PC-9 (cell line): Measurements from ENCODE around the gene SLC12A6.

ENCODE experiments used
- CTCF ChIP-seq: fragments of 200-600 bp; sonication (generic); conservative IDR thresholded peaks from 2 replicates; pipeline ENCODE4 v1.6.1; 2017; ENCODE audit warnings: mixed run types, antibody characterized with exemption, mild to moderate bottlenecking, moderate library complexity
- EZH2 ChIP-seq: fragments of 200-600 bp; sonication (generic); IDR thresholded peaks from 2 replicates; pipeline ENCODE4 v1.8.0; 2017; ENCODE audit warnings: antibody characterized with exemption, low read depth

- TF ChIP-seq CTCF (no peak), EZH2 (no peak)
These were observed 27.7 kb upstream of the SLC12A6 start for GRCh38 chr15:34365091-34365825.
